Fibroblast of lung (primary cell): Measurements from ENCODE around the gene RTCA. TPM values are rescaled to one million over a fixed set of nuclear protein-coding genes. Genes with fewer than 3 reads are reported as not detected.
"Not testable (repeated sequence)": the region's sequence is repeated elsewhere in the genome, so short reads cannot be mapped to it uniquely, and the experiment has no call there.

ENCODE experiments used
- DNase-seq, 2 donors: peaks; one replicate each; pipeline versions ENCODE4 v3.0.0 to v3.0.0-alpha.2; 2010; ENCODE audit warnings: low read depth in 2 of 2
- H2AFZ ChIP-seq: 2 replicates; pipeline ENCODE4 v1.5.1; 2012; ENCODE audit warnings: low read length, control low read depth, inconsistent platforms
- H3K27ac ChIP-seq: 2 replicates; pipeline ENCODE4 v1.5.1; 2011; ENCODE audit warnings: low read length, control low read depth; ENCODE audit not compliant: insufficient read depth
- H3K27me3 ChIP-seq: 2 replicates; pipeline ENCODE4 v1.5.1; 2011; ENCODE audit warnings: mild to moderate bottlenecking, low read length; ENCODE audit not compliant: control insufficient read depth, insufficient read depth
- H3K36me3 ChIP-seq: 2 replicates; pipeline ENCODE4 v1.5.1; 2011; ENCODE audit warnings: low read length; ENCODE audit not compliant: control insufficient read depth, insufficient read depth
- H3K4me1 ChIP-seq: 2 replicates; pipeline ENCODE4 v1.5.1; 2011; ENCODE audit warnings: low read length; ENCODE audit not compliant: control insufficient read depth, insufficient read depth; ENCODE audit errors: extremely low read depth
- H3K4me2 ChIP-seq: 2 replicates; pipeline ENCODE4 v1.5.1; 2011; ENCODE audit warnings: low read length, control low read depth; ENCODE audit not compliant: insufficient read depth; ENCODE audit errors: extremely low read depth
- H3K4me3 ChIP-seq, 4 experiments: fragments of 200-600 bp in 1 of 4; sonication (generic) in 1 of 4; replicated peaks in 1 of 4; 2 replicates each; pipeline ENCODE4 v1.5.1; 2011 to 2016; ENCODE audit warnings: low read length in 4 of 4, low read depth in 3 of 4, mild to moderate bottlenecking in 3 of 4, control low read depth in 2 of 4, inconsistent platforms in 1 of 4, mixed read lengths in 1 of 4; ENCODE audit not compliant: insufficient read depth in 1 of 4; ENCODE audit errors: control extremely low read depth in 1 of 4
- H3K79me2 ChIP-seq: 2 replicates; pipeline ENCODE4 v1.5.1; 2012; ENCODE audit warnings: mild to moderate bottlenecking, low read length, inconsistent platforms; ENCODE audit not compliant: control insufficient read depth, insufficient read depth
- H3K9ac ChIP-seq: 2 replicates; pipeline ENCODE4 v1.5.1; 2011; ENCODE audit warnings: mild to moderate bottlenecking, low read length, control low read depth; ENCODE audit not compliant: insufficient read depth
- H3K9me3 ChIP-seq: 2 replicates; pipeline ENCODE4 v1.5.1; 2012; ENCODE audit warnings: low read depth, low read length; ENCODE audit not compliant: control insufficient read depth, insufficient read depth
- H4K20me1 ChIP-seq: 2 replicates; pipeline ENCODE4 v1.5.1; 2011; ENCODE audit warnings: low read length; ENCODE audit not compliant: control insufficient read depth, insufficient read depth; ENCODE audit errors: extremely low read depth
- CTCF ChIP-seq, 2 donors: IDR thresholded peaks in 1 of 2; conservative IDR thresholded peaks in 1 of 2; 1 replicate in 1 of 2; 2 replicates in 1 of 2; pipeline ENCODE4 v1.5.1; 2011 to 2012; ENCODE audit warnings: low read length in 2 of 2, control low read depth in 1 of 2, inconsistent platforms in 1 of 2, low read depth in 1 of 2, mild to moderate bottlenecking in 1 of 2
- EZH2 ChIP-seq: IDR thresholded peaks from 2 replicates; pipeline ENCODE4 v1.5.1; 2012; ENCODE audit warnings: low read length, control low read depth, mild to moderate bottlenecking; ENCODE audit errors: missing control alignments
- polyA plus RNA-seq, 2 donors: library from polyadenylated mRNA; depleted of rRNA in 1 of 2; stranded (reverse) in 1 of 2; unstranded in 1 of 2; fragments of >200 nt; gene quantifications; 2 replicates each; pipeline ENCODE4 v1.2.1, GENCODE V29; 2011 to 2012; ENCODE audit warnings: missing spikeins in 1 of 2
- total RNA-seq: library from RNA; depleted of rRNA; stranded (reverse); fragments of >200 nt; gene quantifications from 2 replicates; pipeline ENCODE4 v1.2.1, GENCODE V29; 2014

Gene RTCA
- total and polyA plus RNA-seq, 2 donors (not counting 1 experiment from before 2014, with no cell fraction given) = 39.2 to 45.9 TPM

GRCh38 chr1:100323419-100324106, 57.5 kb downstream of the RTCA start:
- Histone ChIP-seq H3K4me3 (no peak overlapping the region), H3K9me3 (no peaks in the 10 kb centered on the region), H3K9ac (no peak overlapping the region), H3K4me2 (no peak overlapping the region), H3K27ac (no peak overlapping the region), H3K27me3 (no peaks in the 10 kb centered on the region), H3K79me2 (no peaks in the 10 kb centered on the region), H3K36me3 (no peaks in the 10 kb centered on the region), H3K4me1 (no peaks in the 10 kb centered on the region), H2AFZ (no peak overlapping the region), H4K20me1 (no peaks in the 10 kb centered on the region)
- TF ChIP-seq CTCF (conservative IDR thresholded peaks at IDR 0.05 in 1 of 2, IDR thresholded peaks at IDR 0.05 in 1 of 2; ENCODE audit: low read depth in 1 of 2, low read length in 2 of 2) (no peak), EZH2 (no peak)
- peak in 1 of 2 donors; percentile 7 for DNase-seq

- Histone ChIP-seq H3K27me3 (no peaks in the 10 kb centered on the region), H3K4me1 (no peaks in the 10 kb centered on the region), H3K9ac (no peak overlapping the region), H2AFZ (no peak overlapping the region), H3K27ac (no peak overlapping the region), H3K36me3 (no peaks in the 10 kb centered on the region), H3K79me2 (no peaks in the 10 kb centered on the region), H3K9me3 (no peaks in the 10 kb centered on the region), H4K20me1 (no peaks in the 10 kb centered on the region), H3K4me3 (no peak overlapping the region), H3K4me2 (no peak overlapping the region)
- no peak for DNase-seq
- no peak for TF ChIP-seq CTCF (conservative IDR thresholded peaks at IDR 0.05 in 1 of 2, IDR thresholded peaks at IDR 0.05 in 1 of 2; ENCODE audit: low read depth in 1 of 2, low read length in 2 of 2)
- no peak for TF ChIP-seq EZH2
Observed at GRCh38 chr1:100325415-100326324, 59.7 kb downstream of the RTCA start.

GRCh38 chr1:100326325-100326670, 60.3 kb downstream of the RTCA start:
- H2AFZ ChIP-seq, H3K36me3 ChIP-seq, DNase-seq, H3K9me3 ChIP-seq, H3K4me2 ChIP-seq, H3K27me3 ChIP-seq, H3K9ac ChIP-seq, H3K4me1 ChIP-seq, H3K79me2 ChIP-seq, H4K20me1 ChIP-seq, H3K4me3 ChIP-seq, H3K27ac ChIP-seq: not testable (repeated sequence)
